ENCODE results near the gene MAN2A2. TPM values are rescaled to one million over a fixed set of nuclear protein-coding genes. Genes with fewer than 3 reads are reported as not detected.

MAN2A2 gene
- total and polyA plus RNA-seq, 9 of the 15 experiments (the other 6 are each of a cell fraction or from before 2014, with no cell fraction given): 7.3 to 151 (median 43.4) TPM

DNA sequence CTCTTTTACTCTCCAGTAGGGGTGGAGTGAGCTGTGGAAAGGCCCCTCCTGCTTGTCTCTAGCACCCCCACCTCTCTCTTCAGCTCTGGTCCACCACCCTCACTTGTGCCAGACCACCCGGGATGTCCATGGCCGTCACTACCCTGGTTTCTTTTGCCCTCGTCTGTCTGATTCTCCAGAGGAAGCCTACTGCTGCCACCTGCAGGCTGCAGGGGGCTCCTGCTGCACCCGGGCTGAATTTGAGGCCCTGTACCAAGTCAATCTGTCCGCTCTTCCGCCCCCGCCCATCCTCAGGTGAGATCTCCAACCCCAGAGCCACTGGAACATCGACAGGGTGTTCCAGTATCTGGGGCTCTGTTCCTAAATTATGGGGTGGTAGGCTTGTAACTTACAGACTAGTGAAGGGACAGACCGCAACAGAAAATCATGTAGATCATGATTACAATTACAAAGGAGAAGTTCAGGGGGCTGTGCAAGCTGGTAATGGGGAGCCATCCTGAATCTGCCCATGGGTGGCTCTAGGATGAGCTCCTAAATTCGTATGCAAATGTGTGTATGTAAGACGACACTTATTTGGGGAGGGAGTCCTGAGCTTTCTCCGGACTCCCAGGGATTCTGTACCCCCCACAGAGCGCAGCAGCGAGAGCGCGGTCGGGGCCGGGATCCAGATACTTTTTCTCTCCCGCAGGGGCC is 31.3 kb downstream of the MAN2A2 start (continued):
- TF ChIP-seq, protein P1, sequence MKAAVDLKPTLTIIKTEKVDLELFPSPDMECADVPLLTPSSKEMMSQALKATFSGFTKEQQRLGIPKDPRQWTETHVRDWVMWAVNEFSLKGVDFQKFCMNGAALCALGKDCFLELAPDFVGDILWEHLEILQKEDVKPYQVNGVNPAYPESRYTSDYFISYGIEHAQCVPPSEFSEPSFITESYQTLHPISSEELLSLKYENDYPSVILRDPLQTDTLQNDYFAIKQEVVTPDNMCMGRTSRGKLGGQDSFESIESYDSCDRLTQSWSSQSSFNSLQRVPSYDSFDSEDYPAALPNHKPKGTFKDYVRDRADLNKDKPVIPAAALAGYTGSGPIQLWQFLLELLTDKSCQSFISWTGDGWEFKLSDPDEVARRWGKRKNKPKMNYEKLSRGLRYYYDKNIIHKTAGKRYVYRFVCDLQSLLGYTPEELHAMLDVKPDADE (conservative IDR thresholded peaks at IDR 0.05; ENCODE audit: control insufficient read depth, low read depth, low read length): 0 out of 2 replicates have a peak, but pooled peaks have one; percentile 18
- TF ChIP-seq, protein P2, sequence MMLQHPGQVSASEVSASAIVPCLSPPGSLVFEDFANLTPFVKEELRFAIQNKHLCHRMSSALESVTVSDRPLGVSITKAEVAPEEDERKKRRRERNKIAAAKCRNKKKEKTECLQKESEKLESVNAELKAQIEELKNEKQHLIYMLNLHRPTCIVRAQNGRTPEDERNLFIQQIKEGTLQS (IDR thresholded peaks at IDR 0.05): no peak
- TF ChIP-seq, protein P2 (CRISPR knock-in tag; conservative IDR thresholded peaks at IDR 0.05): peak; percentile 17; the same call in 1 of the 2 replicates
- TF ChIP-seq SPI1 (IDR thresholded peaks at IDR 0.05; ENCODE audit: borderline replicate concordance, low read depth, low read length): 0 out of 2 replicates have a peak, but pooled peaks have one; percentile 23
- TF ChIP-seq KDM1A (IDR thresholded peaks at IDR 0.05): 0 out of 4 replicates have a peak, but pooled peaks of 1 of the 2 experiments have one; percentile 23
- TF ChIP-seq ZEB2 (IDR thresholded peaks at IDR 0.05): peak; percentile 62; the same call in 1 of the 2 replicates
- no peak for TF ChIP-seq FUS (optimal IDR thresholded peaks at IDR 0.05; ENCODE audit: low read depth, low read length)
- TF ChIP-seq, protein P3, sequence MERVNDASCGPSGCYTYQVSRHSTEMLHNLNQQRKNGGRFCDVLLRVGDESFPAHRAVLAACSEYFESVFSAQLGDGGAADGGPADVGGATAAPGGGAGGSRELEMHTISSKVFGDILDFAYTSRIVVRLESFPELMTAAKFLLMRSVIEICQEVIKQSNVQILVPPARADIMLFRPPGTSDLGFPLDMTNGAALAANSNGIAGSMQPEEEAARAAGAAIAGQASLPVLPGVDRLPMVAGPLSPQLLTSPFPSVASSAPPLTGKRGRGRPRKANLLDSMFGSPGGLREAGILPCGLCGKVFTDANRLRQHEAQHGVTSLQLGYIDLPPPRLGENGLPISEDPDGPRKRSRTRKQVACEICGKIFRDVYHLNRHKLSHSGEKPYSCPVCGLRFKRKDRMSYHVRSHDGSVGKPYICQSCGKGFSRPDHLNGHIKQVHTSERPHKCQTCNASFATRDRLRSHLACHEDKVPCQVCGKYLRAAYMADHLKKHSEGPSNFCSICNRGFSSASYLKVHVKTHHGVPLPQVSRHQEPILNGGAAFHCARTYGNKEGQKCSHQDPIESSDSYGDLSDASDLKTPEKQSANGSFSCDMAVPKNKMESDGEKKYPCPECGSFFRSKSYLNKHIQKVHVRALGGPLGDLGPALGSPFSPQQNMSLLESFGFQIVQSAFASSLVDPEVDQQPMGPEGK (CRISPR knock-in tag; IDR thresholded peaks at IDR 0.05; ENCODE audit: borderline replicate concordance): no peak
- no peak for TF ChIP-seq RBM22 (IDR thresholded peaks at IDR 0.05; ENCODE audit: low read depth, low read length, poor library complexity, severe bottlenecking)
- peak; percentile 25 for TF ChIP-seq BRD9 (IDR thresholded peaks at IDR 0.05; ENCODE audit: low read depth, partially characterized antibody)
- TF ChIP-seq, protein P4, sequence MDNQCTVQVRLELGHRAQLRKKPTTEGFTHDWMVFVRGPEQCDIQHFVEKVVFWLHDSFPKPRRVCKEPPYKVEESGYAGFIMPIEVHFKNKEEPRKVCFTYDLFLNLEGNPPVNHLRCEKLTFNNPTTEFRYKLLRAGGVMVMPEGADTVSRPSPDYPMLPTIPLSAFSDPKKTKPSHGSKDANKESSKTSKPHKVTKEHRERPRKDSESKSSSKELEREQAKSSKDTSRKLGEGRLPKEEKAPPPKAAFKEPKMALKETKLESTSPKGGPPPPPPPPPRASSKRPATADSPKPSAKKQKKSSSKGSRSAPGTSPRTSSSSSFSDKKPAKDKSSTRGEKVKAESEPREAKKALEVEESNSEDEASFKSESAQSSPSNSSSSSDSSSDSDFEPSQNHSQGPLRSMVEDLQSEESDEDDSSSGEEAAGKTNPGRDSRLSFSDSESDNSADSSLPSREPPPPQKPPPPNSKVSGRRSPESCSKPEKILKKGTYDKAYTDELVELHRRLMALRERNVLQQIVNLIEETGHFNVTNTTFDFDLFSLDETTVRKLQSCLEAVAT (IDR thresholded peaks at IDR 0.05): no peak
- TF ChIP-seq ZNF699 (CRISPR knock-in tag; IDR thresholded peaks at IDR 0.05; ENCODE audit: insufficient replicate concordance): no peak
- TF ChIP-seq ZBTB1 (CRISPR knock-in tag; IDR thresholded peaks at IDR 0.05; ENCODE audit: borderline replicate concordance, low read depth): no peak
- peak; percentile 72; the same call in 1 of the 2 replicates for TF ChIP-seq CTBP1 (IDR thresholded peaks at IDR 0.05; ENCODE audit: borderline replicate concordance)
- peak; percentile 57; the same call in 1 of the 2 replicates for TF ChIP-seq GATAD2A (IDR thresholded peaks at IDR 0.05)
- no peak for TF ChIP-seq RHOXF2B (CRISPR knock-in tag; conservative IDR thresholded peaks at IDR 0.05)
- TF ChIP-seq ATF7 (IDR thresholded peaks at IDR 0.05): 0 out of 2 replicates have a peak, but pooled peaks have one; percentile 26
- TF ChIP-seq NONO (IDR thresholded peaks at IDR 0.05; ENCODE audit: low read depth in 2 of 2, low read length in 1 of 2): 0 out of 4 replicates have a peak, but pooled peaks of 1 of the 2 experiments have one; percentile 34
- 0 out of 4 replicates have a peak, but pooled peaks of 1 of the 2 experiments have one; percentile 14 for TF ChIP-seq FOXA3 (CRISPR knock-in tag; conservative IDR thresholded peaks at IDR 0.05 in 1 of 2, IDR thresholded peaks at IDR 0.05 in 1 of 2)
- TF ChIP-seq MCM2 (IDR thresholded peaks at IDR 0.05; ENCODE audit: low read depth): no peak
- no peak for TF ChIP-seq SNIP1 (IDR thresholded peaks at IDR 0.05; ENCODE audit: low read depth)
